ENCODE results near the gene GHSR.

- TF ChIP-seq, protein P1, sequence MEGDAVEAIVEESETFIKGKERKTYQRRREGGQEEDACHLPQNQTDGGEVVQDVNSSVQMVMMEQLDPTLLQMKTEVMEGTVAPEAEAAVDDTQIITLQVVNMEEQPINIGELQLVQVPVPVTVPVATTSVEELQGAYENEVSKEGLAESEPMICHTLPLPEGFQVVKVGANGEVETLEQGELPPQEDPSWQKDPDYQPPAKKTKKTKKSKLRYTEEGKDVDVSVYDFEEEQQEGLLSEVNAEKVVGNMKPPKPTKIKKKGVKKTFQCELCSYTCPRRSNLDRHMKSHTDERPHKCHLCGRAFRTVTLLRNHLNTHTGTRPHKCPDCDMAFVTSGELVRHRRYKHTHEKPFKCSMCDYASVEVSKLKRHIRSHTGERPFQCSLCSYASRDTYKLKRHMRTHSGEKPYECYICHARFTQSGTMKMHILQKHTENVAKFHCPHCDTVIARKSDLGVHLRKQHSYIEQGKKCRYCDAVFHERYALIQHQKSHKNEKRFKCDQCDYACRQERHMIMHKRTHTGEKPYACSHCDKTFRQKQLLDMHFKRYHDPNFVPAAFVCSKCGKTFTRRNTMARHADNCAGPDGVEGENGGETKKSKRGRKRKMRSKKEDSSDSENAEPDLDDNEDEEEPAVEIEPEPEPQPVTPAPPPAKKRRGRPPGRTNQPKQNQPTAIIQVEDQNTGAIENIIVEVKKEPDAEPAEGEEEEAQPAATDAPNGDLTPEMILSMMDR (IDR thresholded peaks at IDR 0.05), result no peak
- no peak for TF ChIP-seq EP300 (IDR thresholded peaks at IDR 0.05)
Measured at GRCh38 chr3:172404237-172404962, 43.9 kb downstream of the GHSR start.
